Measurements from ENCODE around the gene MC1R. TPM values are rescaled to one million over a fixed set of nuclear protein-coding genes. Genes with fewer than 3 reads are reported as not detected.

The MC1R gene
- total and polyA plus RNA-seq, 2 experiments from 2014 or later: 0.74 to 4.3 TPM

DNA sequence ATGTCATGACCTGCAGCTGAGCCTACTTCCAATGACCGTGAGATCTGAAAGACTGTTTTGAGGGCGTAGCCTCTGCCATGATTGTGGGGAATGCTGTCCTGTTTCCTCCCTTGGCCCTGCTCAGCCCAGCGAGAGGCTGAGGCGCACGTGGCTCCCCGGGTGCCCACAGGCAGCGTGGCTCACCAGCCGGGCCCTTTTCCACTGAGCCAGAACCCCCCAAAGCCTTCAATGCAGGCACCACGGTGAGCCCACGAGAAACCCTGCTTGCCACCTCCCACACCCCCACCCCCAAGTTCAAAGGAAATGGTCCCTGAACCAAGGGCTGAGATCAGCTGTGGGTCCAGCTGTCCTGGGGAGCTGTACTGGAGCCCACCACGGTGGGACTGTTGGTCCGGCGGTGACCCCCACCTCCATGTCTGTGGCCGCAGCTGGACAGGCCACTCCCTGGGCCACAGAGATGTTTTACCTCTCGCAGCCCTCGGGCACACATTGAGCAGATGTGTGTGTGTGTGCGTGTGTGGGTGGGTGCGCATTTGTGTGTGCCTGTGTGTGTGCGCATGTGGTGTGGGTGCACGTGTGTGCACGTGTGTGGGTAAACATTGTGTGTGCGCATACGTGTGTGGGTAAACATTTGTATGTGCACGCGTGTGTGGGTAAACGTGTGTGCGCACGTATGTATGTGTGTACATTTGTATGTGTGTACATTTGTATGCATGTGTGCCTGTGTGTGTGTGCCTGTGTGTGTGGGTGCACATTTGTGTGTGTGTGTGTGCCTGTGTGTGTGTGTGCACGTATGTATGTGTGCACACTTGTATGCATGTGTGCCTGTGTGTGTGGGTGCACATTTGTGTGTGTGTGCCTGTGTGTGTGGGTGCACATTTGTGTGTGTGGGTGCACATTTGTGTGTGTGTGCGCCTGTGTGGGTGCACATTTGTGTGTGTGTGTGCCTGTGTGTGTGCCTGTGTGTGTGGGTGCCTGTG lies 5.0 kb upstream of the MC1R start:
- H3K36me3 ChIP-seq (ENCODE audit: insufficient read depth): no peaks in the 10 kb centered on the region; the same call in 1 of the 2 replicates
- H3K4me2 ChIP-seq: no peak overlapping the region
- DNase-seq (ENCODE audit: low spot score): no peak
- H3K27me3 ChIP-seq (ENCODE audit: insufficient read depth): peaks cover under 1% of the 10 kb centered on the region; the same call in 1 of the 2 replicates
- H3K27ac Mint-ChIP-seq: no peak overlapping the region
- no peak for ATAC-seq
- peaks cover 27% of the 10 kb centered on the region for H3F3A ChIP-seq (replicated peaks; ENCODE audit: low read depth)
- no peak overlapping the region for H3K4me3 ChIP-seq
- no peaks in the 10 kb centered on the region for H3K9me2 ChIP-seq (ENCODE audit: insufficient read depth)
- no peak overlapping the region for H3K4me3 Mint-ChIP-seq
- H3K4me1 Mint-ChIP-seq: peaks cover 8% of the 10 kb centered on the region; the same call in 1 of the 3 replicates
- no peaks in the 10 kb centered on the region for H3K79me2 ChIP-seq (replicated peaks; ENCODE audit: insufficient read depth)
- H3K9me3 Mint-ChIP-seq: peaks cover 14% of the 10 kb centered on the region; the same call in 2 of the 3 replicates
- peaks cover 11% of the 10 kb centered on the region for H3K4me1 ChIP-seq (ENCODE audit: insufficient read depth)
- H3K27me3 Mint-ChIP-seq (ENCODE audit: insufficient read depth, low read depth, poor library complexity): peaks cover 38% of the 10 kb centered on the region
- no peaks in the 10 kb centered on the region for H4K20me1 ChIP-seq (replicated peaks; ENCODE audit: insufficient read depth)
- H3K36me3 Mint-ChIP-seq (ENCODE audit: low read depth): peaks cover 18% of the 10 kb centered on the region
- H2AFZ ChIP-seq: no peak overlapping the region
- no peak overlapping the region for H3K27ac ChIP-seq (ENCODE audit: low read depth)
- TF ChIP-seq POLR2AphosphoS5 (IDR thresholded peaks at IDR 0.05; ENCODE audit: low read depth) (no peak), CREB1 (CRISPR knock-in tag; IDR thresholded peaks at IDR 0.05; ENCODE audit: low read depth) (no peak), EZH2 (IDR thresholded peaks at IDR 0.05; ENCODE audit: low read depth, unreplicated experiment) (no peak), ZNF462 (CRISPR knock-in tag; IDR thresholded peaks at IDR 0.05) (no peak), NANOG (IDR thresholded peaks at IDR 0.05; ENCODE audit: borderline replicate concordance) (no peak), REST (IDR thresholded peaks at IDR 0.05; ENCODE audit: unreplicated experiment) (no peak), STAT1 (IDR thresholded peaks at IDR 0.05; ENCODE audit: unreplicated experiment) (no peak)
- TF ChIP-seq, protein P1, sequence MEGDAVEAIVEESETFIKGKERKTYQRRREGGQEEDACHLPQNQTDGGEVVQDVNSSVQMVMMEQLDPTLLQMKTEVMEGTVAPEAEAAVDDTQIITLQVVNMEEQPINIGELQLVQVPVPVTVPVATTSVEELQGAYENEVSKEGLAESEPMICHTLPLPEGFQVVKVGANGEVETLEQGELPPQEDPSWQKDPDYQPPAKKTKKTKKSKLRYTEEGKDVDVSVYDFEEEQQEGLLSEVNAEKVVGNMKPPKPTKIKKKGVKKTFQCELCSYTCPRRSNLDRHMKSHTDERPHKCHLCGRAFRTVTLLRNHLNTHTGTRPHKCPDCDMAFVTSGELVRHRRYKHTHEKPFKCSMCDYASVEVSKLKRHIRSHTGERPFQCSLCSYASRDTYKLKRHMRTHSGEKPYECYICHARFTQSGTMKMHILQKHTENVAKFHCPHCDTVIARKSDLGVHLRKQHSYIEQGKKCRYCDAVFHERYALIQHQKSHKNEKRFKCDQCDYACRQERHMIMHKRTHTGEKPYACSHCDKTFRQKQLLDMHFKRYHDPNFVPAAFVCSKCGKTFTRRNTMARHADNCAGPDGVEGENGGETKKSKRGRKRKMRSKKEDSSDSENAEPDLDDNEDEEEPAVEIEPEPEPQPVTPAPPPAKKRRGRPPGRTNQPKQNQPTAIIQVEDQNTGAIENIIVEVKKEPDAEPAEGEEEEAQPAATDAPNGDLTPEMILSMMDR (conservative IDR thresholded peaks at IDR 0.05; ENCODE audit: low read depth in 2 of 2): no peak

All from GM23338 (cell line).